ENCODE data around the gene RBKS.

GRCh38 chr2:27904405-27904665 is 14.1 kb upstream of the RBKS start:
- TF ChIP-seq, protein P1, sequence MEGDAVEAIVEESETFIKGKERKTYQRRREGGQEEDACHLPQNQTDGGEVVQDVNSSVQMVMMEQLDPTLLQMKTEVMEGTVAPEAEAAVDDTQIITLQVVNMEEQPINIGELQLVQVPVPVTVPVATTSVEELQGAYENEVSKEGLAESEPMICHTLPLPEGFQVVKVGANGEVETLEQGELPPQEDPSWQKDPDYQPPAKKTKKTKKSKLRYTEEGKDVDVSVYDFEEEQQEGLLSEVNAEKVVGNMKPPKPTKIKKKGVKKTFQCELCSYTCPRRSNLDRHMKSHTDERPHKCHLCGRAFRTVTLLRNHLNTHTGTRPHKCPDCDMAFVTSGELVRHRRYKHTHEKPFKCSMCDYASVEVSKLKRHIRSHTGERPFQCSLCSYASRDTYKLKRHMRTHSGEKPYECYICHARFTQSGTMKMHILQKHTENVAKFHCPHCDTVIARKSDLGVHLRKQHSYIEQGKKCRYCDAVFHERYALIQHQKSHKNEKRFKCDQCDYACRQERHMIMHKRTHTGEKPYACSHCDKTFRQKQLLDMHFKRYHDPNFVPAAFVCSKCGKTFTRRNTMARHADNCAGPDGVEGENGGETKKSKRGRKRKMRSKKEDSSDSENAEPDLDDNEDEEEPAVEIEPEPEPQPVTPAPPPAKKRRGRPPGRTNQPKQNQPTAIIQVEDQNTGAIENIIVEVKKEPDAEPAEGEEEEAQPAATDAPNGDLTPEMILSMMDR (IDR thresholded peaks at IDR 0.05; ENCODE audit: insufficient read depth, low read length): no peak
- TF ChIP-seq REST (IDR thresholded peaks at IDR 0.05; ENCODE audit: insufficient replicate concordance, low read depth) (no peak), POLR2AphosphoS5 (IDR thresholded peaks at IDR 0.05; ENCODE audit: low read depth) (no peak), GABPA (IDR thresholded peaks at IDR 0.05; ENCODE audit: low read depth) (no peak)

All from HL-60 (cell line).